ENCODE data around the gene ASNSD1. TPM values are rescaled to one million over a fixed set of nuclear protein-coding genes. Genes with fewer than 3 reads are reported as not detected.
A peak's percentile ranks its signal among the peaks of the same experiment; 100 is the strongest.

ASNSD1 gene
- total RNA-seq (2016; rRNA removed; fragmentation: Illumina TruSeq; extraction: Trizol): 96.6 and 166 TPM in 2 replicates
- 36.4 and 45.6 TPM in 2 replicates for total RNA-seq (2016; cell fraction: cytosol; rRNA removed; fragmentation: Illumina TruSeq; extraction: Trizol; ENCODE audit: low read depth)
- 99.9 and 166 TPM in 2 replicates for total RNA-seq (2016; cell fraction: insoluble cytoplasmic fraction; rRNA removed; fragmentation: Illumina TruSeq; extraction: Trizol)
- total RNA-seq (2016; cell fraction: membrane; rRNA removed; fragmentation: Illumina TruSeq; extraction: Trizol): 85.2 and 99.8 TPM in 2 replicates
- 44.0 and 50.3 TPM in 2 replicates for total RNA-seq (2016; cell fraction: nucleus; rRNA removed; fragmentation: Illumina TruSeq; extraction: Trizol)
- 26.9 and 35.1 TPM in 2 replicates for polyA plus RNA-seq (2011; rRNA removed)
- polyA plus RNA-seq (2011; cell fraction: cytosol; rRNA removed): 14.0 and 22.3 TPM in 2 replicates
- 9.7 and 13.3 TPM in 2 replicates for polyA plus RNA-seq (2011; cell fraction: nucleus; rRNA removed)
- polyA plus RNA-seq (2012): 44.4 and 56.1 TPM in 2 replicates
- polyA plus RNA-seq (2016; cell fraction: cytosol; fragmentation: Illumina TruSeq; extraction: Trizol; ENCODE audit: low read depth): 29.3 and 47.9 TPM in 2 replicates
- 142 and 145 TPM in 2 replicates for polyA plus RNA-seq (2016; cell fraction: insoluble cytoplasmic fraction; fragmentation: Illumina TruSeq; extraction: Trizol; ENCODE audit: low read depth)
- 58.2 and 68.6 TPM in 2 replicates for polyA plus RNA-seq (2016; cell fraction: membrane; fragmentation: Illumina TruSeq; extraction: Trizol; ENCODE audit: low read depth)
- polyA plus RNA-seq (2016; cell fraction: nucleus; fragmentation: Illumina TruSeq; extraction: Trizol; ENCODE audit: insufficient read depth, low read depth): 60.3 and 61.7 TPM in 2 replicates
- 5.9 and 8.2 TPM in 2 replicates for polyA minus RNA-seq (2011; rRNA and poly(A)+ RNA removed; ENCODE audit: low replicate concordance)
- 58.7 and 64.4 TPM in 2 replicates for polyA minus RNA-seq (2011; cell fraction: cytosol; rRNA and poly(A)+ RNA removed)
- 32.3 and 35.6 TPM in 2 replicates for polyA minus RNA-seq (2011; cell fraction: nucleus; rRNA and poly(A)+ RNA removed)
- percentile 96 among the genes with signal in this experiment for Bru-seq, nascent RNA
- percentile 97 among the genes with signal in this experiment for BruChase-seq, experiment 1, labeled RNA remaining after a 6-hour chase
- BruChase-seq, experiment 2, labeled RNA remaining after a 2-hour chase: percentile 98 among the genes with signal in this experiment
- long read RNA-seq, experiment 1, transcript ASNSD1-201 (6 exons, 2,450 nt): major isoform, 50 of 85 reads
- long read RNA-seq, experiment 1, transcript ASNSD1-209 (4 exons, 581 nt): minor isoform, 8 of 85 reads
- long read RNA-seq, experiment 1, partial matches to known transcripts: 10 of 85 reads
- long read RNA-seq, experiment 1, other reads (novel, unspliced or antisense): 16 of 85 reads
- long read RNA-seq, experiment 2, transcript ASNSD1-201 (6 exons, 2,450 nt): major isoform, 50 of 117 reads
- long read RNA-seq, experiment 2, transcript ASNSD1-209 (4 exons, 581 nt): minor isoform, 5 of 117 reads
- long read RNA-seq, experiment 2, partial matches to known transcripts: 50 of 117 reads
- long read RNA-seq, experiment 2, other reads (novel, unspliced or antisense): 11 of 117 reads

- FAIRE-seq (peak; percentile 90), DNase-seq (ENCODE audit: low spot score) (peak; percentile 100), ATAC-seq (peak; percentile 95)
- H3K36me3 ChIP-seq (replicated peaks in 1 of 2; ENCODE audit: control insufficient read depth in 1 of 2, insufficient read depth in 2 of 2, low read length in 2 of 2): peaks cover under 1 to 8% of the 10 kb centered on the region in 2 experiments; a peak in 3 of 5 replicates
- ChIA-PET POLR2A (interaction anchor here (1.1 to 3.3 kb wide), 5 partner anchors 9 to 123 kb away, joined by 3 to 25 read pairs (median 4); partner anchors contain the start of genes ANKAR, ORMDL1, PMS1 and SLC40A1), CTCF (ENCODE audit: low intra/inter-chr PET ratio, low total read pairs) (interaction anchor here (0.7 to 3.8 kb wide), 9 partner anchors 13 to 409 kb away, joined by 3 to 64 read pairs (median 9); partner anchors contain the start of genes ANKAR, ORMDL1, OSGEPL1 and PMS1)
- peak within 1 kb of the TSS; percentile 67 to 99 (median 93) for H3K4me3 ChIP-seq (replicated peaks in 1 of 3; ENCODE audit: insufficient read depth in 1 of 3, low read depth in 2 of 3, low read length in 3 of 3)
- no peaks in the 10 kb centered on the region for H4K20me1 ChIP-seq (ENCODE audit: insufficient read depth, low read length)
- peak within 1 kb of the TSS; percentile 73 for H3K27ac ChIP-seq (ENCODE audit: extremely low read length, insufficient read depth, low read length)
- H3K4me1 ChIP-seq (ENCODE audit: insufficient read depth, low read length): peaks cover 48% of the 10 kb centered on the region
- TSS peak; percentile 79 for BruUV-seq (replicated peaks)
- H3K9me3 ChIP-seq (ENCODE audit: low read length): no peaks in the 10 kb centered on the region
- peaks cover 36% of the 10 kb centered on the region for H3K79me2 ChIP-seq (ENCODE audit: insufficient read depth, low read length)
- H3K4me2 ChIP-seq (ENCODE audit: low read depth, low read length): peak within 1 kb of the TSS; percentile 88
- H3K27me3 ChIP-seq (ENCODE audit: control insufficient read depth in 1 of 2, insufficient read depth in 2 of 2, low read length in 2 of 2): no peaks in the 10 kb centered on the region; a peak in 1 of 5 replicates
- intact Hi-C loops (cut with micrococcal nuclease; ENCODE audit: unreplicated experiment) (loop anchor here (1.0 to 2.0 kb wide), 6 partner anchors 13 to 409 kb away; partner anchors contain the start of genes ANKAR, ORMDL1 and PMS1), in situ Hi-C loops (cut with HindIII; ENCODE audit: extremely low pct_ligation_motif_present, low pct_unique_long_range_greater_than_20kb) (loop anchor here (25.0 kb wide), 1 partner anchor 401 kb away; the partner anchor contains the start of gene MSTN)
- under 1% methylated on average over 38 of the region's 46 CpGs for WGBS (ENCODE audit: low lambda C conversion rate)
- peak within 1 kb of the TSS; percentile 33 for H2AFZ ChIP-seq (ENCODE audit: low read length)
- H3K9ac ChIP-seq (ENCODE audit: insufficient read depth, low read depth, low read length): peak within 1 kb of the TSS; percentile 99
- TF ChIP-seq HCFC1 (IDR thresholded peaks at IDR 0.05; ENCODE audit: low read depth, low read length) (0 out of 2 replicates have a peak, but pooled peaks have one; percentile 21), ZNF841 (CRISPR knock-in tag; IDR thresholded peaks at IDR 0.05; ENCODE audit: borderline replicate concordance) (no peak), ZNF496 (CRISPR knock-in tag; IDR thresholded peaks at IDR 0.05; ENCODE audit: insufficient replicate concordance) (no peak), FOXC1 (CRISPR knock-in tag; IDR thresholded peaks at IDR 0.05; ENCODE audit: borderline replicate concordance) (peak; percentile 91), HMG20A (CRISPR knock-in tag; IDR thresholded peaks at IDR 0.05; ENCODE audit: borderline replicate concordance) (no peak; the same call in 1 of the 2 replicates), SMC3 (IDR thresholded peaks at IDR 0.05; ENCODE audit: low read length) (peak; percentile 98), ZNF580 (CRISPR knock-in tag; IDR thresholded peaks at IDR 0.05; ENCODE audit: borderline replicate concordance, low read depth) (peak; percentile 87; the same call in 1 of the 2 replicates), ZC3H13 (CRISPR knock-in tag; IDR thresholded peaks at IDR 0.05) (no peak), ZFP1 (CRISPR knock-in tag; IDR thresholded peaks at IDR 0.05) (peak; percentile 48; the same call in 1 of the 2 replicates), ZNF30 (CRISPR knock-in tag; IDR thresholded peaks at IDR 0.05) (peak; percentile 79; the same call in 1 of the 2 replicates), GPN1 (CRISPR knock-in tag; IDR thresholded peaks at IDR 0.05; ENCODE audit: borderline replicate concordance) (peak; percentile 77; the same call in 1 of the 2 replicates), REXO4 (CRISPR knock-in tag; IDR thresholded peaks at IDR 0.05; ENCODE audit: borderline replicate concordance) (no peak), ATRX (CRISPR knock-in tag; IDR thresholded peaks at IDR 0.05; ENCODE audit: borderline replicate concordance) (0 out of 2 replicates have a peak, but pooled peaks have one; percentile 9), ZNF362 (CRISPR knock-in tag; IDR thresholded peaks at IDR 0.05; ENCODE audit: borderline replicate concordance) (peak; percentile 63; the same call in 1 of the 2 replicates), ZNF749 (CRISPR knock-in tag; IDR thresholded peaks at IDR 0.05; ENCODE audit: borderline replicate concordance) (no peak; the same call in 1 of the 2 replicates)
Observed at GRCh38 chr2:189661148-189661956, at the start of gene ASNSD1. ASNSD1 (plus strand) TSS chr2:189661459; CDS start chr2:189666133, 4,674 bp downstream.

All from HepG2 (cell line).